GM18517 (cell line): ENCODE results near the gene MAG.
A peak's percentile ranks its signal among the peaks of the same experiment; 100 is the strongest.

ENCODE experiments used
- ATAC-seq: cut with Tn5 transposase; IDR thresholded peaks from one replicate; pipeline ENCODE4 v1.9.1; 2021; ENCODE audit warnings: mild to moderate bottlenecking, moderate library complexity; ENCODE audit not compliant: unreplicated experiment

The MAG gene

DNA sequence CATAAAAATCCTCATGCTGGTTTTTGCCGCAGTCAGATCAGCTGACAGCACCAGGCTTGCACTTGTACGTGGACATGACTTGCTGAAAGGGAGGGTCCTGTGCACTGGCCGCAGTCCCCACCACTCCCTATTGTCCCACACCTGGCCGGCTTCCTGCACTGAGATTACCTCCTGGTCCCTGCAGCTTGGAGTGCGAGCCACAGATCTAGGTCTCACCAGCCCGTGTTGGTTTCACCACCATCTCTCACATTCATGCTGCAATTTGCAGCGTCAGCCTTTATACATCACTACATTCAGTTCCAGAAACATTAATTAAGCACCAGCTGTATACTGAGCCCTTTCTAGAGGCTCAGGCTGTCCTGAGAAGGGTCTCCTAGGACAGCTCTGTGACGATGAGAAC, 22.1 kb downstream of the MAG start:
- ATAC-seq, result no peak

DNA sequence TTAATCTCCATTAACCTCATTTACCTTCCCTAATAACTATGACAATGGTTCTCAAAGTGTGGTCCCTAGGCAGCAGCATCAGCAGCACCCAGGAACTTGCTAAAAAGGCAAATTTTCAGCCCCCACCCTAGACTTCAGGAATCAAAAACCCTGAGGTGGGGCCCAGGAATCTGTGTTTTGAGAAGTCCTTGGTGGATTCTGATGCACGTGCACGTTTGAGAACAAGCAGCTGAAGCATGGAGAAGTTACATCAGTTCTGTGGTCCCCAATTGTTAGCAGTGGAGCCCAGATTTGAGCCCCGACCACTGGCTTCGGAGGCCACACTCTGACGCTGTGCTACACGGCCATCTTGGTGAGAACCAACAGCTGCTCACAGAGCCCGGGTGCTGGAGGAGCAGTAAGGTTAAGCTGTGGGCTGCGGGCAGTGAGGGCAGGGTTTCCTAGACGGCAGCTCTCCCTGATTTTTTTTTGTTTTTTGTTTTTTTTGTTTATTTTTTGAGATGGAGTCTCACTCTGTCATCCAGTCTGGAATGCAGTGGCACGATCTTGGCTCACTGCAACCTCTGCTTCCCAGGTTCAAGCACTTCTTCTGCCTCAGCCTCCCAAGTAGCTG, 23.0 kb downstream of the MAG start:
- ATAC-seq, result no peak

DNA sequence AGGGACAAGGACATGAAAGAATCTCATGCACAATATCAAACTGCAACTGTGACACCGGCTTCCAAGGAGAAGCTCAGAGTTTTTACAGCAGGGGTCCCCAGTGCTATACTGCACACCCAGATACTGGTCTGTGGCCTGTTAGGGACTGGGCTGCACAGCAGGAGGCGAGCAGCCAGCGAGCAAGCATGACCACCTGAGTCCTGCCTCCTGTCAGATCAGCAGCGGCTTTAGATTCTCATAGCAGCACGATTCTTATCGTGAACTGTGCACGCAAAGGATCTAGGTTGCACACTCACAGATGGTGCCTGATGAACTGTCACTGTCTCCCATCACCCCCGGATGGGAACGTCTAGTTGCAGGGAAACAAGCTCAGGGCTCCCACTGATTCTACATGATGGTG, 23.9 kb downstream of the MAG start:
- no peak for ATAC-seq

DNA sequence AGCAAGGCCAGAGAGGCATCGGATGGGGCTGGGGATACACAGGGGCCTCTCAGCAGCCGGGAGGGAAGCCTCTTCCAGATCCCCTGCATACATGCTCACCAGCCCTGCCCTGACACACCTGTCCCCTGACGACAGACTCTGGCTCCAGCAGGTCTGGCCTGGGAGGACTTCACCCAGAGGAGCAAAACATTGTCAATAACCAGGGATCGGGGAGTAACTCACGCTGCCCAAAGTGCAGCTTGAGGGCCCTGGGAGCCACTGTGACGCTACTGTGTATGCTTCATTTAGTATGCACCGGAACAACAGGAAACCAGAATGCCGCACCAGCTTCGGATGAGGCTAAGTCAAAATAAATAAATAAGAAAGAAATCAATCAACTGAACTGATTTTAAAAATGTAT, 24.6 kb downstream of the MAG start:
- no peak for ATAC-seq

DNA sequence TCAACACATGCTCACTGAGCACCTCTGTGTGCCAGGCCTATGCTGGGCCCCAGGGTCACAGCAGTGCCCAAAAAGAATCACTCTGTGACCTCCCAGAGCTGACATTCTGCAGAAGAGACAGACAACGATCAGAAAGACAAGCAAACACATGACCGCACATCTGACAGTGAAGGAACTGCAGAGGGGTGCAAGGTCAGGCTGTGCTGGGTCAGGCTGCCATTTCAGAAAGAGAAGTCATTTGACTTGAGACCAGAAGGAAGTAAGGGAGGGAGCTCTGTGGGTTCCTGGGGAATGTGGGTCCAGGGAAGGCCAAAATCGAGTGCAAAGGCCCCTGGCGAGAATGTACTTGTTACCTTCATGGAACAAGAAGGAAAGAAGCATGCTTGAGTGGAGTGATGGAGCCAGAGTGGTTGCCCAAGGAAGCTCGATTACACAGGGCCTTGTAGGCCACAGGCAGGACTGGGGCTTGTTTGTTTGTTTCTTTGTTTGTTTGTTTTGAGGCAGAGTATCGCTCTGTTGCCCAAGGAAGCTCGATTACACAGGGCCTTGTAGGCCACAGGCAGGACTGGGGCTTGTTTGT, 25.6 kb downstream of the MAG start:
- no peak for ATAC-seq

DNA sequence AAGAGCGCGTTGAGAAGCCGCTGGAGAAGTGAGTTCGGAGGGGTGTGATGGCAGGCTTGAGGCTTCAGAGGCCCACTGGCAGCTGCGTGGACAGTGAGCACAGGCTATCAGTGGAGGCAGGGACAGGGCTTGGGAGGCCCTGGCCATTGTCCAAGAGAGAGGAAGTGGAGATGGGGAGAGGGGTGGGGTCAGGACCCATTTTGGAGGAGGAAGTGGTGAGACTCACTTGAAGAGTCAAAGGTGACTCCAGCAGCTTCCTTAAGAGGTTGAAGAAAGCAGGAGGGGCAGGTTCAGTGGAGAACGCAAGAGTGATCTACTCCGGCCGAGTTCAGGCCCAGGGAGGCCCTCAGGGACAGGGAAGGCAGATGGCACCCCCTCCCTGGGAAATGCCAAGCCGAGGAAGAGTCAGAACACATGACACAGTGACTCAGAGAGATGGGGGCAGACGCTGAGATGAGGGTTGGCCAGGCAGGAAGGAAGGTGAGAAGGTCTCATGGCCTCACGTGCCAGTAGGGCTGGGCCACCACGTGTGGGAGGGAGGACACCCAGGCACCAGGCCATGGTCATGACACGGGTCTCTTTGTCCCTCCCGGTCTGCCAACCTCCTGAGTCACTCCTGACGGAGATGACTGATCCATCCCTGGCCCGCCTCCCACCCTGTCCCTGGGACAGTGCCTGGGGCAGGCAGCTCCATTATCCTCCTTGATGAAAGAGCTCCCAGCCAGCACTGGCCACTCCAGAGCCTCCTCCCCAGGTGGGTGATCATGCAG, 26.9 kb downstream of the MAG start:
- ATAC-seq, result no peak

DNA sequence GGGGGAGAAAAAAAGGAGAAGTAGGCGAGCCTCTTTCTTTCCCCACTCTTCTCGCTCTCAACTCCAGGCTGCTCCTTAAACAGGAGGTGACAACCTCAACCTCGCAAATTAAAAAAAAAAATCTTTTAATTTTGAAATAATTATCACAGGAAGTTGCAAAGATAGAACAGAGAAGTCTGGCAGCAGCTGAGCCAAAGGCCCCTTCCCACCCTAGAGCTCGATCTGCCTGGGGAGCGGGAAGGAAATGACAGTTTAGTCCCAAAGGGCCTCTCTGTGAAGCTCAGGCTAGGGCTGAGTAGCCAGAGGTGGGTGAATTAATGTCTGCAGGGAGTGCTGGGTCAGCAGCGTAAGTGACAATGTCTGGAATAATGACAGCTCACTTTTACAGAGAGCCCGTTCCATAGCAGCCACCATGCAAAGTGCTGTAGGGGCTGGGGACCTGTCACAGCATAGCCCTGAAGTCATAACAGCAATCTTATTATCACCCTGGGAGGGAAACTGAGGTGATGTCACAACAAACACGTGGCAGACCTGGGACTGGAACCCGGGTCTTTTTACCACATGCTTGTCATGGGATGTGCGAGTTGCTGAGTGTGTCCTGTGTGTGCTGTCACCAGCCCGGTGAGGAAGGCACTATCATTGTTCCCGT, 28.2 kb downstream of the MAG start:
- no peak for ATAC-seq

DNA sequence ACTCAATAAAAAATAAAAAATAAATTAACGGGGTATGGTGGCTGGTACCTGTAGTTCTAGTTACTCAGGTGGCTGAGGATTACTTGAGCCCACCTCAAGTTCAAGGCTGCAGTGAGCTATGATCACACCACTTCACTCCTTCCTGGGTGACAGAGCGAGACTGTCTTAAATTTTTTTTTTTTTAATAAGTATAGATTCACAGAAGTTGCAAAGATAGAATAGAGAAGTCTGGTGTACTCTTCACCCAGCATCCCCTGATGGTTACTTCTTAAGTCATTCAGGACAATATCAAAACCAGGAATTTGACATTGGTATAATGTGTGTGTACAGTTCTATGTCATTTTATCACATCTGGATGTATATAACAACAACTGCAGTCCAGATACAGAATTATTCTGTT, 29.3 kb downstream of the MAG start:
- ATAC-seq, result no peak

DNA sequence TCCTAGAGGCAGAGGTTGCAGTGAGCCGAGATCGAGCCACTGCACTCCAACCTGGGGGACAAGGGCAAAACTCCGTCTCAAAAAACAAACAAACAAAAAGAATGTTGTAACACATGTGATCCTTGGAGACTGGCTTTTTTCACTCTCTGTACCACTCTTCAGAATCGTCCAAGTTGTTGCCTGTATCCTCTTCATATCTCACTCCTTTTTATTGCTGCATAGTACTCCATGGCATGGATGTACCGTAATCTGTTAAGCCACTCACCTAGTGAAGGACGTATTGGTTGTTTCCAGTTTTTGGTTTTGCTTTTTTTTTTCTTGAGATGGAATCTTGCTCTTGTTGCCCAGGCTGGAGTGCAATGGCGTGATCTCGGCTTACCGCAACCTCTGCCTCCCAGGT, 30.1 kb downstream of the MAG start:
- no peak for ATAC-seq

DNA sequence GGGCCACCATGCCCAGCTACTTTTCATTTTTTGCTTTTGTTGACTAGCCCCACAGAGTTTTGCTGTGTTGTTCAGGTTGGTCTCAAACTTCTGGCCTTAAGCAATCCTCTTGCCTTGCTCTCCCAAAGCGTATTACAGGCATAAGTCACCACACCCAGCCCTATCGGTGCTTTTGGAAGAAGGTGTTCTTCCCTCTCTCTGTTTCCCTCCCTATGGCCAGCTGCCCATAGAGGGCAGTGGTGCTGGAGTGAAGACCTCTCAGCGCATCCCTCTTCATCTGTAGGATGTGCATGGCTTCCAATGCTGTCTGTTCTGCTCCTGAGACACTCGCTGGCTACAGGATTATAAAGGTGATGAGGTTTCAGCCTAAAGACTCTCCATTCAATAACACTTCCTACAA, 35.7 kb downstream of the MAG start:
- no peak for ATAC-seq

DNA sequence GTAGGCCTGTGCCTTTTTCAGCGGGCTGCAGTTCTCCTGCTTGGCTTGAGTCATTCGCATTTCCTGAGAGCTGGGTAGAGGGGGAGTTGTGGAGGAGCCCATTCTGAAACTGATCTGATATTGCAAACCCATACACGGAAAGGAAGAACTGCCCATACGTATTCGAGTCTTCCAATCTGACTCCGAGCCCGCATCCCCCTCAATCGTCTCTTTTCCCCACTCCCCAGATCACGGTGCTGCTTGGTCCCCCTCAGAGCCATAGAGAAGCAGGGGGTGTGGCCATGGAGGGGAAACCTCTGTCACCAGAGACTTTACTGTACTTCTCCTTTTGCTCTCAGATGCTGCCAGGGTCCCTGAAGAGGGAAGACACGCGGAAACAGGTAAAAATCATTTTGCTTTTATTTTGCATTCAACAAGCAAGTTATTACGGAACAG, 36.9 kb downstream of the MAG start, which contains the start of gene CD22:
CD22 (plus strand) TSS at position 337 of the 435 bp plus-strand sequence. CDS start 2,854 bp downstream, outside the sequence.
- ATAC-seq, result no peak

DNA sequence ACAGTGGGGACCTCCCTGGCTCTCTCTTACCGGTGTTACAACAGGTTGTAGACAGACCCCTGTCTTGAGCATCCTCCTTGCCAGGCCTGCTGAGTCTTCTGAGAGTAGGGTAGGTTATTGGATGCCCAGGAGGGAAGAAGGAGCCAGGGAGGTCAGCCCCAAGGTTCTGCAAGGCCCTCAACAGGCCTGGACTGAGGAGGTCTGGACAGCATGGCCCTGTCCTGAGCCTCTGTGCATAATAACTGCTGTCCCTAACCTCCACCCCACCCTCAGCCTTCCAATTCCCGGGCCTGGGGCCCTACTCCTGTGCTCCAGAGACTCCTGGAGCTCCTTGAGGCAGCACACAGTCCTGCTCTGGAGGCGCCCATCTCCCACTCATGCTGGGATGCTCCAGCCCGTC, 37.4 kb downstream of the MAG start:
- no peak for ATAC-seq

DNA sequence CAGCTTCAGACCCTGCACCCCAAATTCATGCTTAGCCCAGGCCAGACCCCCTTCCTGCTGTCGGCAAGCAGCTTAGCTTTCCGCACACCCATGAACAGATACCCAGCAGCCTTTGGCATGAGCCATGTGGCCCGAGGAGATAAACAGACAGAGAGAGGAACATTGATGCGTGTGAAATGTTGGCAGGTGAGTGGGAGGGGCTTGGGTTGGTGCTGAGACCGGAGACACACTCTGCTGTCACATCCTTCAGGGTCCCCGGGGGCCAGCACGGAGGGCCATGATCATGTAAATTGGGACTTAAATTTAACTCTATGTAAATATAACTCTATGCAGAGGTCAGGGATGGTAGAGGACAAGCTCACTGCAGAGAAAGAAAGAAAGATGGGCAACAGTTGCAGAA, 38.5 kb downstream of the MAG start:
- ATAC-seq, result peak; percentile 62

DNA sequence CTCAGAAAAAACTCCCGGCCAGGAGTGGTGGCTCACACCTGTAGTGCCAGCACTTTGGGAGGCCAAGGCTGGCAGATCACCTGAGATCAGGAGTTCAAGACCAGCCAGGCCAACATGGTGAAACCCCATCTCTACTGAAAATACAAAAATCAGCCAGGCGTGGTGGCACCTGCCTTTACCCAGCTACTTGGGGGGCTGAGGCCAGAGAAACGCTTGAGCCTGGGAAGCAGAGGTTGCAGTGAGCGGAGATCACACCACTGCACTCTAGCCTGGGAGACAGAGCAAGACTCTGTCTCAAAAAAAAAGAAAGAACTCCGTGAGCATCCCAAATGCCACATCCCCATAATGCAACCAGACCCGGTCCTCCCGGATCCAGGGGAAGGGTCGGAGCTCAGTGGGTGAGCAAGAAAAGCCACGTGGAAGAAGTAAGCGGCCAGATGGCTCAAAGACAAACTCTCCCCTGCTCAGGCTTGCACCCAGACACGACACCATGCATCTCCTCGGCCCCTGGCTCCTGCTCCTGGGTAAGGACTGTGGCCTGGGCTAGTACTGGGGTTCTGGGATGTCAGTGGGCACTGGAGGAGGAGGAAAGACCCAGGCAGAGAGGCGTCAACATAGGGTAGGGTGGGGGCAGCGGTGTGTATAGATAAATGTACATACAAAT, 39.7 kb downstream of the MAG start:
- ATAC-seq, result no peak

DNA sequence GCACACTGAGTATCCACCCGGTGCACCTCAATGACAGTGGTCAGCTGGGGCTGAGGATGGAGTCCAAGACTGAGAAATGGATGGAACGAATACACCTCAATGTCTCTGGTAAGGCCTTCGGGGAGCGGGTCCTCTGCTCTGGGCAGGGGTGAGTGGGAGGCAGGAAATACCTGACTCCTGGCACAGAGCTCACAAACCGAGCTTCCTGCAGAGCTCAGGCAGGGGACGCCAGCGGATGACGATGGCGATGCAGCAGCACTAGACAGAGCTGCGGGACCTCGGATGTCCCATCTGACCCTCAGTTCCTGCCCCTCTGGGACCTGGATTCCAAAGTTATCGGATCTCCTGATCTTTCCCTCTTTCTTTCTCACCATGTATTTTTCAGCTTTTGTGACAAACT, 40.9 kb downstream of the MAG start:
- ATAC-seq, result no peak

DNA sequence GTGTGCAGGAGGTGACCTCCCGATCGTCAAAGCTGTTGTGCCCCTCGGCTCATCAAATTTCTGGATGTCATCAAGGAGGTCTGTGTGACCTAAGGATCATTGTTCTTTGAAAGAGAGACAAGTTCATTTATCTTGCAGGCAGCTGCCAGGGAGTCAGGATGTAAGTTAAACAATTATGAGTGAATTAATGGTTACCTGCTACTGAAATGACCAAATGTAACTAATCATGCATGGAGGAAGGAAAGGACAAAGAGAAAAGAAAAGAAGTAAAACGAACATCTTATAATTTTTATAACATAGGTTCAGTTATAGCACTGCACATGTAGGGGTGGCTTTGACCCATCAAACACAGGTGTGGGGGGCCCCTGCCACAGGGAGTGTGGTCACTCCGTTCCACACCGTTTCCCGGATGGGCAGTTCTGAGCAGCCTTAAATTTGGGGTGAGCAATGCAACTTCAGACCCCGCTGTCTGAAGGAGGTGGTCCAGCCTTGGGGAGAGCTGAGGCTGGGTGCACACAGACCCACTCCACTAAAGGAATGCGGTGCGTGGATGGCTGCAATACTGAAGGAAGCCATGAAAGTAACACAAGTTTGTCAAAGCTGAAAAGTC, 42.3 kb downstream of the MAG start:
- ATAC-seq, result no peak

DNA sequence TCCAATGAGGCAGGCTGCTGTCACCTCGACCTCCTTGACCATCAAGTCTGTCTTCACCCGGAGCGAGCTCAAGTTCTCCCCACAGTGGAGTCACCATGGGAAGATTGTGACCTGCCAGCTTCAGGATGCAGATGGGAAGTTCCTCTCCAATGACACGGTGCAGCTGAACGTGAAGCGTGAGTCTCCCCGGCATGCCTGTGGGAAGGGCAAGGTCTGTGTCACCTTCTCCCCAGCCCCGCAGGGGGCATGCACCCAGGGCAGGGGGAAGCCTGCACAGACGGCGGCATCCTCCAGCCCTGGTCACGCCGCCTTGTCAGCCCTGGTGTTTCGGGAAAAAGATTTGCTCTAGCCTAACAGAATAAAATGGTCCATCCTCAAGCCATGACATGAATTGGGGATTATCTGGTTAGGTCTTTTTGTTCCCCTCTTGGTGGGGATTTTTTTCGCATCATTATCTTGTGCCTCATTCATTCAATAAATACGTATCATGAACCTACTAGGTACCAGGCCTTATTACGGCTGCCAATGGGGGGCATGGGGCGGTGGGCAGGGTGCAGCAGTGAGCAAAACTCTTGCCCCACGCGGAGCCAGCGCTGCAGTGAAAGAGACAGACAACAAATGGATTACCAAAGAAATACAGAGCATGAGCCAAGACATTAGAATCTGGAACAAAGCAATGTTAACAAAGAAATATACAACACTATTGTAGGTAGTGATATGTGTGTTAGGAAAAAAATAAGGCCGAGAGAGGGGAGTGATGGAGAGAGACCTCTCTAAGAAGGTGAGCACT, 44.4 kb downstream of the MAG start:
- no peak for ATAC-seq

DNA sequence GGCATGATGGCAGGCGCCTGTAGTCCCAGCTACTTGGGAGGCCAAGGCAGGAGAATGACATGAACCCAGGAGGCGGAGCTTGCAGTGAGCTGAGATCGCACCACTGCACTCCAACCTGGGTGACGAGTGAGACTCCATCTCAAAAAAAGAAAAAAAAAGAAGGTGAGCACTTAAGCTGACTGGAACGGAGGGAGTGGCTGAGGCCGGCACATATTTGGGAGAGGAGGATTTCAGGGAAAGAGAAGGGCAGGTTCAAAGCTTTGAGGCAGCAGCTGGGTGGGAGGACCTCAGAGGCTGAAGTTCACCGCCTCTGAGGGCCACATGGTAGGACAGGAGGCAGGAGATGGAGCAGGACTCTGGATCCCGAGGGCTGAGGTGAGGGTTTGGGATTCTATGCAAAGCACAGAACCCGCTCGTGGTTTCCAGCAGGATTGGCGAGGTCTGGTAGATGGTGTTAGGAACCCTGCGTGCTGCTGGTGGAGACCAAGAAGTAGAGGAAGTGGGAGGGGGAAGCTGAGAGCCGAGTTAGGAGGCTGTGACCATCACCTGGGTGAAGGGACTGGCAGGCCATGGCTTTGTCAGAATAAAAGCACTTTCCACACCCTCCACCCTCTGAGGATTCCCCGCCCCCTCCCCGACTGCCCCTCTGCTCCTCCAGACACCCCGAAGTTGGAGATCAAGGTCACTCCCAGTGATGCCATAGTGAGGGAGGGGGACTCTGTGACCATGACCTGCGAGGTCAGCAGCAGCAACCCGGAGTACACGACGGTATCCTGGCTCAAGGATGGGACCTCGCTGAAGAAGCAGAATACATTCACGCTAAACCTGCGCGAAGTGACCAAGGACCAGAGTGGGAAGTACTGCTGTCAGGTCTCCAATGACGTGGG, 45.4 kb downstream of the MAG start:
- ATAC-seq, result no peak

DNA sequence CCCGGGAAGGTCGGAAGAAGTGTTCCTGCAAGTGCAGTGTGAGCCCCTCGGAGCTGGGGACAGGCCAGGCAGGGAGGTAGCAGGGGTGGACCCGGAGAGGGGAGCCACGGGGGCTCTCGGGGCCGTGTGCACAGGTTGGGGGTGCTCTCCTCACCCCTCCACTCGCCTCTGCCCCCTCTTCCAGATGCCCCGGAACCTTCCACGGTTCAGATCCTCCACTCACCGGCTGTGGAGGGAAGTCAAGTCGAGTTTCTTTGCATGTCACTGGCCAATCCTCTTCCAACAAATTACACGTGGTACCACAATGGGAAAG, 46.0 kb downstream of the MAG start:
- ATAC-seq, result no peak
